Measurements from ENCODE around the gene TMEM178A.

DNA sequence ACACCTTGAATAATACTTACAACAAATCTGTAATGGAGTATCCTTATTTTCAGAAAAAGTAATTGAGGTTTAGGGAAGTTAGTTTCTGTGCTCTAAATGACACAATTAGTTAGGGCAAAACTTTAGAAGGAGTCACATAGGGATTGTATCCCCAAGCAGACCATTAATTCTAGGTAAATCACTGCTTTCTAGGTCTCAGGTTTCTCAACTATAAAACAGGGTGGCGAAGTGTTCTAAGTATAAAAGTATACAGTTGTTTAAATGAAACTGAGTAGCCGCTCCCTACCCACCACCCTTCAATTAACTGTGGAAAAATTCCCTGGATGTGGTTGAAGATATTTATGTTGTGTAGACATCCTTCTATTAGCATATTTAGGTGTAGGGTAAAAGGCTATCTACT, 19.9 kb upstream of the TMEM178A start:
- TF ChIP-seq, protein P1, sequence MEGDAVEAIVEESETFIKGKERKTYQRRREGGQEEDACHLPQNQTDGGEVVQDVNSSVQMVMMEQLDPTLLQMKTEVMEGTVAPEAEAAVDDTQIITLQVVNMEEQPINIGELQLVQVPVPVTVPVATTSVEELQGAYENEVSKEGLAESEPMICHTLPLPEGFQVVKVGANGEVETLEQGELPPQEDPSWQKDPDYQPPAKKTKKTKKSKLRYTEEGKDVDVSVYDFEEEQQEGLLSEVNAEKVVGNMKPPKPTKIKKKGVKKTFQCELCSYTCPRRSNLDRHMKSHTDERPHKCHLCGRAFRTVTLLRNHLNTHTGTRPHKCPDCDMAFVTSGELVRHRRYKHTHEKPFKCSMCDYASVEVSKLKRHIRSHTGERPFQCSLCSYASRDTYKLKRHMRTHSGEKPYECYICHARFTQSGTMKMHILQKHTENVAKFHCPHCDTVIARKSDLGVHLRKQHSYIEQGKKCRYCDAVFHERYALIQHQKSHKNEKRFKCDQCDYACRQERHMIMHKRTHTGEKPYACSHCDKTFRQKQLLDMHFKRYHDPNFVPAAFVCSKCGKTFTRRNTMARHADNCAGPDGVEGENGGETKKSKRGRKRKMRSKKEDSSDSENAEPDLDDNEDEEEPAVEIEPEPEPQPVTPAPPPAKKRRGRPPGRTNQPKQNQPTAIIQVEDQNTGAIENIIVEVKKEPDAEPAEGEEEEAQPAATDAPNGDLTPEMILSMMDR (IDR thresholded peaks at IDR 0.05): no peak
- TF ChIP-seq POLR2AphosphoS5 (IDR thresholded peaks at IDR 0.05) (no peak), POLR2A (IDR thresholded peaks at IDR 0.05) (no peak), EP300 (IDR thresholded peaks at IDR 0.05) (no peak)

All from sigmoid colon (tissue), 4 donors.